GM19395 (cell line): ENCODE results near the gene ZNF585A.
"Not testable (repeated sequence)": the region's sequence is repeated elsewhere in the genome, so short reads cannot be mapped to it uniquely, and the experiment has no call there.

Source experiments
- ATAC-seq: cut with Tn5 transposase; IDR thresholded peaks from one replicate; pipeline ENCODE4 v1.9.1; 2021; ENCODE audit warnings: mild to moderate bottlenecking, moderate library complexity; ENCODE audit not compliant: unreplicated experiment

Gene ZNF585A

DNA sequence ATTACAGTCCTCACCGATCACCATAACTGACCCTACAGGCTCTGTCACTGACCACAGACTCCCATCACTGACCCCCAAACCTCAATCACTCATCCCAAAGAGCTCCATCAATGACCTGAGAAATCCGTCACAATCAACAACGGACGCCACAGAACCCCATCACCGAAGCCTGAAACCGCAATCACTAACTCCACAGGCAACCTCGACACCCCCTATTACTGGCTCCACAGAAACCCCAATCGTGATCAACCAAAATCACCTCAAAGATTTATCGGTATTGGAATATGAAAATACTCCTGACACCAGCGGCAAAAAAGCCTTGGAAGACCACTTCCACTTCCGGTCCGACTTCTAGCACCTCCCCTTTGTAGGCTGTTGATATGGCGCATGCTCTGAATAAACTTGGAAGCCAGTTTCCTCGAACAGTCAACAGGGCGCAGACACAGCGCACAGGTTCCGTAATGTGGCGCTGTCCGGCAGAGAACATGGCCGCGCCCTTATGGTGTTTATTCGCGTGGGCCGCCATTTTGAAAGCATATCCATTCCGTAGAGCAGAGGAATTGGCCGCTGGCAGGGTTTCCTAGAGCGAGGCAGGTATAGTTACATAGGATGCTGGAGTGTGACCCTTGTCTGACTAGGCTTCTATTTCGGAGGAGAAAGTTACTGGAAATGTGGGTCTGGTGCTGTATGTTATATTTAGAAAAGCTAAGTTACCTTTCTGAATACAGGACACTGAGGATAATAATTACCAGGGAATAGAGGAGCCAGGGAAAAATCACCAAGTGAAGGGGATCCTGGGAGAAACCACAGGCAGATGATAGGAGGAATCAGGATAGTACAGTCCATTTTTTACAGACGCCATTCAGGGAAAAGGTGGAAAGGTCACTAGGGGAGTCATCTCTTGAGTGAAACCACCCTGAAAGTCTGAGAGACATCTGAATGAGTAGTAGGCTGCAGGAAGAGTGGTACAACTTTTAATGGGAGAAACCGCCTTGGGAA is at the start of gene ZNF585A:
ZNF585A (minus strand) TSS at position 328 of the 999 bp plus-strand sequence. CDS start 2,785 bp downstream, outside the sequence.
- peak; percentile 98 for ATAC-seq

DNA sequence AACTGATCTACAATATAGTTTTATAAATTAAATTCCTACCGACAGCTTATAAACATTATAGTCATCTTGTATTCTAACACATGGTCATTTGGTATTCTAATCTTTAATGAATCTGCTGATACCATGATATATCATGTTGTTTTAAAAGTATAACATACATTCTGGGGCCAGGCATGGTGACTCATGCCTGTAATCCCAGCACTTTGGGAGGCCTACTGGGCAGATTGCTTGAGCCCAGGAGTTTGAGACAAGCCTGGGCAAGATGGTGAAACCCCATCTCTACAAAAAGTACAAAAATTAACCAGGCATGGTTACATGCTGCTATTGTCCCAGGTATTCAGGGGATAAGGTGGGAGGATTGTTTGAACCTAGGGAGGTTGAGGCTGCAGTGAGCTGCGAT is 48.6 kb upstream of the ZNF585A start:
- no peak for ATAC-seq

DNA sequence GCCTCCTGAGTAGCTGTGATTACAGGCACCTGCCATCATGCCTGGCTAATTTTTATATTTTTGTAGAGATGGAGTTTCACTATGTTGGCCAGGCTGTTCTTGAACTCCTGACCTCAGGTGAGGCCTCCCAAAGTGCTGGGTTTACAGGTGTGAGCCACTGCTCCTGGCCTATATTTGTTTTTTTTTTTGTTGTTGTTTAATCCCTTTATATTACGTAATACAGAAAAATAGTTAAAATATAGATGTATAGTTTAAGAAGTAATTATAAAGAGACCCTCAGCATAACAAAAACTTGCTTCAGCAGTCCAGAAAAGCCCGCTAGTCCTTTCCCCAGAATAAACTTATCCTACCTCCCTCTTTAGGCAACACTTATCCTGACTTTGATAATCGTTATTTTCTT is 47.9 kb upstream of the ZNF585A start:
- ATAC-seq, result no peak

DNA sequence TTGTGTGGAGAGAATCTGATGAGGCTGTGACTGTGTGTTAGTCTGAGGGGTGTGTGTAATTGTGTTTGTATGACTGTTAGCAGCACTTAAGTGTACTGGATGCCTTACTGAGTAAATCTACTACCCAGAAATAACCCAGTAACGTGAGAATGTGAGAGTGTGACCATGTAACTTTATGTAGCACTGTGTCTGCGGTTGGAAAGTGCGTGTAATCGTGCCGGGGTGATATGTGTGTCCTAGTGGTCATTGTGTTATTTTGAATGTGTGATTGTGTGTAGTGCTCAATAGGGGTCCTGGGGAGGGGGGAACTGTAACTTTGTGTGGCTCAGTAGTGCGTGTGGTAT is 46.1 kb upstream of the ZNF585A start:
- no peak for ATAC-seq

DNA sequence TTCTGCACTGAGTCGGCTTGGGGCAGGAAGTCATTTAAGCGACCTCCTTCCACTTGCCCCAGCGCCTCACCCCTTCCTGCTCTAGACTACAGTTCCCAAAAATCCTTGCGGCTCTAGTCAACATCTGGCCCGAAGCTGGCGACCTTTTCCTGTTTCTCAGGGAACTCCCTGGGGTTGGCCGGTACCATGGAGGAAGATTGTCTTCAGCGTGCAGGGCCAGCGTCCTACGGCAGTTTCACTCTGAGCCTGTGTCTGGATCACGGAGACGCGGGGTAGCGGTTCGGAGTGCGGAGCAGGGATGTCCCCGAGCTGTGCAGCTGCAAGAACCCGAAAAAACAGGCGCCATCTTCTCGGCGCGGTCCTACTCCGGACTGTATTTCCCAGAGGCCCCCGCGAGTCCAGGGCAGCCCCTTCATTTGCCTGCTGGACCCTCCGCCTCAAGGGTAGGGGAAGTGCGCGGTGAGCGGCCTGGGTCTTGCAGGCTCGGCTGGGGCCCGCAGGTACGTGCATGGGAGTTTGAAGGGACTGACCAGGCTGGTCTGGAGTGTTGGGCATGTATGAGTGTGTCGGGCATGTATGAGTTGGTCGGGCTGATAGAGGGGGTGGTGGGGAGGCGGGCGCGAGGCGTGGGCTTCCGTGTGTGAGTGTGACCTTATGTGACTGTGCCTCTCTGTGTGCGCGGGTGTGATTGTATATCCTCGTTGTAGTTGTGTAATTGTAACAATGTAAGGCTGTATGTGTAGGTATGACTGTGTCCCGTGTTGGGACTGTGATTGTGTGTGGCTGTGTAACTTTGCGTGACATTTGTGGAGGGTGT is 45.5 kb upstream of the ZNF585A start, which contains the start of gene ZNF383:
ZNF383 (plus strand) TSS at position 440 of the 817 bp plus-strand sequence. CDS start 12,240 bp downstream, outside the sequence.
- ATAC-seq, result peak; percentile 94

DNA sequence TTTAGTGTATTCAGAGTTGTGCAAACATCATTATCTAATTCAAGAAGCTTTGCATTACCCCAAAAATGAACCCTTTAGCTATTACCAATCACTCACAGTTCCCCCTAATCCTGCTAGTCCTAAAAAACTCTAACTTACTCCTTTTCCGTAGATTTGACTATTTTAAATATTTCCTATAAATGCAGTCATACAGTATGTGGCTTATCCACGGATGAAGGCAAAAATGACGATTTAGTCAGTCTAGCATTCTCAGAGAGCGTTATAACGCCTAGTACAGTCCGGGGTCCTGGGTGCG is 44.9 kb upstream of the ZNF585A start:
- no peak for ATAC-seq

DNA sequence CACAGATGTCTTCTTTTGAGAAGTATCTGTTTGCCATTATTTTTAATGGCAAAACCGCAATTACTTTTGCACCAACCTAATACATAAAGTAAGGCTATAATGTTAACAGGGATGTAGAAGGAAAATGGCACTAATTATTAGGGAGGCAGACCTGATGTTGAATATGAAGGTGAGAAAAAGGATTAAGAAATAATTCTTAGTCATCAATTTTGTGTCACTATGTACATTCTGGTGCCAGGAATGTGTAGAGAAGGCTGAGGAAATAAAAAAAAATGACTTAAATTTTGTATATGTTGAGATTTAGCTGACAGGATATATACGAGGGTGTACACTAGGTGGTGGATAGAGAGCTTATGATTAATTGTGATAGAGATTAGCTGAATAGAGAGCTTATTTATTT is 25.3 kb upstream of the ZNF585A start:
- ATAC-seq, result no peak

DNA sequence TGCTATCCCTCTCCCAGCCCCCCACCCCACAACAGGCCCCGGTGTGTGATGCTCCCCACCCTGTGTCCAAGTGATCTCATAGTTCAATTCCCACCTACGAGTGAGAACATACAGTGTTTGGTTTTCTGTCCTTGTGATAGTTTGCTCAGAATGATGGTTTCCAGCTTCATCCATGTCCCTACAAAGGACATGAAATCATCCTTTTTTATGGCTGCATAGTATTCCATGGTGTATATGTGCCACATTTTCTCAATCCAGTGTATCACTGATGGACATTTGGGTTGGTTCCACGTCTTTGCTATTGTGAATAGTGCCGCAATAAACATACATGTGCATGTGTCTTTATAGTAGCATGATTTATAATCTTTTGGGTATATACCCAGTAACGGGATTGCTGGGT is 24.6 kb upstream of the ZNF585A start:
- ATAC-seq, result not testable (repeated sequence)

DNA sequence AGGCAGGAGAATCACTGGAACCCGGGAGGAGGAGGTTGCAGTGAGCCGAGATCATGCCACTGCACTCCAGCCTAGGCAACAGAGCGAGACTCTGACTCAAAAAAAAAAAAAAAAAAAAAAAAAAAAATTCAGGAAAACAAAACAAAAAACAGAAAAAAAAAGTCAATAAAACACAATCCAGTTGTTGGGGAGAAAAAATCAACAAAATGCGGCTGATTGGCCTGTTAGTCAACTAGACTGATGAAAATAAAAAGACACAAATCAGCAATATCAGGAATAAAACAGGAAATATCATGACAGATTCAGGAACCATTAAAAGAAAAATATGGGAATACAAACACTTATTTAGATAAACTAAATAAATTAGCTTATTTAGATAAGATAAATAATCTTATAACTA is 22.8 kb upstream of the ZNF585A start:
- ATAC-seq, result not testable (repeated sequence)

DNA sequence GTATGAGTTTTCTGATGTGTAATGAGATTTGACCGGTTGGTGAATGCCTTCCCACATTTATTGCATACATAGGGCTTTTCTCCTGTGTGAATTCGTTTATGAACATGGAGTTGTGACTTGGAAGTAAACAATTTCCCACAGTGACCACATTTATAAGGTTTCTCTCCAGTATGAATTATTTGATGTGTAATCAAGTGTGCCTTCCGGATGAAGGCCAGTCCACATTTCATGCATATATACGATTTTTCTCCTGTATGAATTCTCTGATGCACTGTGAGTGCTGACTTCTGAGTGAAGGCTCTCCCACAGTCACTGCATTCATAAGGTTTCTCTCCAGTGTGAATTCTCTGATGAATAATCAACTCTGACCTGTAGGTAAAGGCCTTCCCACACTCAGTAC is 13.6 kb upstream of the ZNF585A start:
- ATAC-seq, result not testable (repeated sequence)

DNA sequence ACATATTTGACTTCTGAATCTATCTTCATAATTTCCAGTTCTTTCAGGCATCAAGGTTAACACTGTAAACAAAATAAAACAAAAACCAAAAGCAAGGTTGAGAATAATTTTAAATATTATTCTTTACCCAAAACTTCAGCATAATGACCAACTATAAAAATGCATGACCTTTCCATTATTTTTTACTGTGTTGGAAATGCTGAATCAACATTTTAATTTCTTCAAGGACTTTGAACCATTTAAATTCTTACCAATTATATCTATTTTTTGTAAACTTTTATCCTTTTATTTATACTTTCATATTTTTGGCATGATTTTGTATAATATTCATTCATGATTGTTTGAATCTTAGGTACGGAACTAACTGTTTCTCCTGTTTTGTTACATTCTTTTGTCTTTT is 6.9 kb downstream of the ZNF585A start:
- ATAC-seq, result no peak

DNA sequence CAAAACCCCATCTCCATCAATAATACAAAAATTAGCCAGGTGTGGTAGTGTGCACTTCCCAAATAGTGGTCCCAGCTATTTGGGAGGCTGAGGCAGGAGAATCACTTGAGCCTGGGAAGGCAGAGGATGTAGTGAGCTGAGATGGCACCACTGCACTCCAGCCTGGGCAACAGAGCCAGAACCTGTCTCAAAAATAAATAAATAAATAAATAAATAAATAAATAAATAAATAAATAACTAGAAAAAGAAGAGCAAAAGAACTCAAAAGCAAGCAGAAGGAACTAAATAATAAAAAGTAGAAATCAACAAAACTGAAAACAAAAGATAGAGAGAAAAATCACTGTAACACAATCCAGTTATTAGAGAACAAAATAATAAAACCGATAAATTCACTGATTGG is 12.3 kb downstream of the ZNF585A start:
- no peak for ATAC-seq

DNA sequence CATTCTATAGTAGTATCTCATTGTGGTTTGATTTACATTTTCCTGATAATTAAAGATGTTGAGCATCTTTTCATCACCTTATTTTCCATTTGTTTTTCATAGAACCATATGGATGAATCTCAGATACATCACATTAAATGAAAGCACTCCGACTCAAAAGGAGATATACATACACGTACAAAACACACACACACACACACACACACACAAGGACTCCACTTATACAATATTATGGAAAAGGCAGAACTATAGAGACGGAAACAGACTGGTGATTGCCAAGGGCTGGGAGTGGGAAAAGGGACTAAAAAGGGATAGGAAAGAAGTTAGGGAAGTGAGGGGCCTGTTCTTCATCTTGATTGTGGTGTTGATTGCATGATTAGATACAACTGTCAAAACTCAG is 24.3 kb downstream of the ZNF585A start:
- no peak for ATAC-seq

DNA sequence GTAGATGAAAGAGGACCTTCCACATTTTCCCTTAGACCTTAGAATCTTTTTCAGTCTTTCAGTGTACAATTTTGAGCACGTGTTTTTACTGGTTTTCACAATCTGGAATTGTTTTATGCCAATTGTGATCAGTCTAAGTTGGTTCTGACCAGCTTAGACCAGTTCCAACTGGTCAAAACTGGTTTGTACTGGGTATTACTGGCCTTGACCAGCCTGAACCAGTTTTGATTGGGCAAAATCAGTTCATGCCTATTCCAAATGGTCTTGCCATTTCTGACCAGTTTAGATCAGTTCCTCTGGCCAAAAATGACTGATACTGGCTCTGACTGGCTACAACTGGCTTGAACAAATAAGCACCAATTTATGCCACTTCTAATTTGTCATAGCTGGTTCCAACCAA is 36.4 kb downstream of the ZNF585A start:
- no peak for ATAC-seq

DNA sequence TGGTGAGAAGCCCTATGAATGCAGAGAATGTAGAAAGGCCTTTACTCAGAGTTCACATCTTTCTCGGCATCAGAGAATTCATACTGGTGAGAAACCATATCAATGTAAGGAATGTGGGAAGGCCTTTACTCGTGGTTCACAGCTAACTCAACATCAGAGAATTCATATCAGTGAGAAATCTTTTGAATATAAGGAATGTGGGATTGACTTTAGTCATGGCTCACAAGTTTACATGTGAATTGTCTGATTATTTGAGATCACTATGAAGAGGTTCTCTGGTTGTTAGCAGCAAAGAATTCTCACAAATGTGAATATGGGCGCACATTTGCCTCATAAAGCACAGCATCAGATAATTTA is 43.7 kb downstream of the ZNF585A start:
- no peak for ATAC-seq

DNA sequence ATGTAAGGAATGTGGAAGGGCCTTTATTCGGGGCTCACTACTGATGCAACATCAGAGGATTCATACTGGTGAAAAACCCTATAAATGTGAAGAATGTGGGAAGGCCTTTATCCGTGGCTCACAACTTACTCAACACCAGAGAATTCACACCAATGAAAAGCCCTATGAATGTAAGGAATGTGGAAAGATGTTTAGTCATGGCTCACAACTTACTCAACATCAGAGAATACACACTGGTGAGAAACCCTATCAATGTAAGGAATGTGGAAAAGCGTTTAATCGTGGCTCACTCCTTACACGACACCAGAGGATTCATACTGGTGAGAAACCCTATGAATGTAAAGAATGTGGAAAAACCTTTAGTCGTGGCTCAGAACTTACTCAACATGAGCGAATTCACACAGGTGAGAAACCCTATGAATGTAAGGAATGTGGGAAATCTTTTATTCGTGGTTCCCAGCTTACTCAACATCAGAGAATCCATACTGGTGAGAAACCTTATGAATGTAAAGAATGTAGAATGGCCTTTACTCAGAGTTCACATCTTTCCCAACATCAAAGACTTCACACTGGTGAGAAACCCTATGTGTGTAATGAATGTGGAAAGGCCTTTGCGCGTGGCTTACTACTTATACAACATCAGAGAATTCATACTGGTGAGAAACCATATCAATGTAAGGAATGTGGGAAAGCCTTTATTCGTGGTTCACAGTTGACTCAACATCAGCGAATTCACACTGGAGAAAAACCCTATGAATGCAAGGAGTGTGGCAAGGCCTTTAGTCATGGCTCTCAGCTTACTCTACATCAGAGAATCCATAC is 44.3 kb downstream of the ZNF585A start:
- ATAC-seq, result no peak

DNA sequence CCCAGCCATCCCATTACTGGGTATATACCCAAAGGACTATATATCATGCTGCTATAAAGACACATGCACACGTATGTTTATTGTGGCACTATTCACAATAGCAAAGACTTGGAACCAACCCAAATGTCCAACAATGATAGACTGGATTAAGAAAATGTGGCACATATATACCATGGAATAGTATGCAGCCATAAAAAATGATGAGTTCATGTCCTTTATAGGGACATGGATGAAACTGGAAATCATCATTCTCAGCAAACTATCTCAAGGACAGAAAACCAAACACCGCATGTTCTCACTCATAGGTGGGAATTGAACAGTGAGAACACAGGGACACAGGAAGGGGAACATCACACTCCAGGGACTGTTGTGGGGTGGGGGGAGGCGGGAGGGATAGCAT is 50.4 kb downstream of the ZNF585A start:
- not testable (repeated sequence) for ATAC-seq

DNA sequence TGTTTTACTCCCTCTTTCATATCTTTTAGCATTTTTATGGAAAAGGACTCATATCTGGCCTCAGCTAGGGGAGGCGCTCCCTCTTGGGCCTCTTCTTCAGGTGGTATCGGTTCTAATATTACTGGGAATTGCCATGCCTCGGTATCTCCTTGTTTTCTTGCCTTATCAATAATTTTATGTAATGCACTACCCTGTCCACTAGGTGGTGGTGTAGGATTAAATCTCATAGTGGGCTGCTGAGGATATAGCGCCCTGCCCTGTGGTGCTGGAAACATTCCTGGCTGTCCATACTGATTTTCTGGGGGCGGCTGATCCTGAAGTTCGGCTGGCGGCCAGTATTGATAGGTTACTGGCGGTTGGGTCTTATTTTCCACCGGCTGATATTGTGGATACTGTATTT is 58.5 kb downstream of the ZNF585A start:
- ATAC-seq, result no peak

DNA sequence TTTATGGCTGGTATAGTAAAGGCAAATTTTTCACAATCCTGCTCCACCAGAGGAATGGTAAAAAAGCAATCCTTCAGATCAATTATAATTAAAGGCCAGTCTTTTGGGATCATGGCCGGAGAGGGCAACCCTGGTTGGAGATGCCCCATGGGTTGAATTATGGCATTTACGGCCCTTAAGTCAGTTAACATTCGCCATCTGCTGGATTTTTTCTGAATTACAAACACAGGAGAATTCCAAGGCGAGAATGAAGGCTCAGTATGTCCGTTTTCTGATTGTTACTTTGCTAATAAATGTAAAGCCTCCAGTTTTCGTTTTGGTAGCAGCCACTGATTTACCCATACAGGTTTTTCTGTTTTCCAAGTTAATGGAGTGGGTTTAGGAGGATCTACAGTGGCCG is 60.7 kb downstream of the ZNF585A start:
- not testable (repeated sequence) for ATAC-seq

DNA sequence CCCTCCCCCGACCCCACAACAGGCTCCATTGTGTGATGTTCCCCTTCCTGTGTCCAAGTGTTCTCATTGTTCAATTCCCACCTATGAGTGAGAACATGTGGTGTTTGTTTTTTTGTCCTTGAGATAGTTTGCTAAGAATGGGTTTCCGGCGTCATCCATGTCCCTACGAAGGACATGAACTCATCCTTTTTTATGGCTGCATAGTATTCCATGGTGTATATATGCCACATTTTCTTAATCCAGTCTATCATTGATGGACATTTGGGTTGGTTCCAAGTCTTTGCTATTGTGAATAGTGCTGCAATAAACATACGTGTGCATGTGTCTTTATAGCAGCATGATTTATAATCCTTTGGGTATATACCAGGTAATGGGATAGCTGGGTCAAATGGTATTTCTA is 68.4 kb downstream of the ZNF585A start:
- not testable (repeated sequence) for ATAC-seq

DNA sequence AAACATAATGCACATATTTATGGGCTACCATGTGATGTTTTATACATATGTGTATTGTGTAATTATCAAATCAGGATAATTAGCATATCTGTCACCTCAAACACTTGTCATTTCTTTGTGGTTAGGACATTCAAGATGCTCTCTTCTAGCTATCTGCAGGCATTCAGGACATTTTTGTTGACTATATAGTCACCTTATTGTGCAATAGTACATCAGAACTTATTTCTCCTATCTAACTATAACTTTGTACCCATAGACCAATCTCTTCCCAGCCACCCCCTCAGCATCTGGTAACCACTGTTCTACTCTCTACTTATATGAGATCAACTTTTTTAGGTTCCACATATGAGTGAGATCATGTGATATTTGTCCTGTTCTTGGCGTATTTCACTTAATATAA is 73.9 kb downstream of the ZNF585A start:
- ATAC-seq, result no peak
